ENCODE results near the gene FAM131B.
"Not testable (repeated sequence)": the region's sequence is repeated elsewhere in the genome, so short reads cannot be mapped to it uniquely, and the experiment has no call there.

The FAM131B gene

DNA sequence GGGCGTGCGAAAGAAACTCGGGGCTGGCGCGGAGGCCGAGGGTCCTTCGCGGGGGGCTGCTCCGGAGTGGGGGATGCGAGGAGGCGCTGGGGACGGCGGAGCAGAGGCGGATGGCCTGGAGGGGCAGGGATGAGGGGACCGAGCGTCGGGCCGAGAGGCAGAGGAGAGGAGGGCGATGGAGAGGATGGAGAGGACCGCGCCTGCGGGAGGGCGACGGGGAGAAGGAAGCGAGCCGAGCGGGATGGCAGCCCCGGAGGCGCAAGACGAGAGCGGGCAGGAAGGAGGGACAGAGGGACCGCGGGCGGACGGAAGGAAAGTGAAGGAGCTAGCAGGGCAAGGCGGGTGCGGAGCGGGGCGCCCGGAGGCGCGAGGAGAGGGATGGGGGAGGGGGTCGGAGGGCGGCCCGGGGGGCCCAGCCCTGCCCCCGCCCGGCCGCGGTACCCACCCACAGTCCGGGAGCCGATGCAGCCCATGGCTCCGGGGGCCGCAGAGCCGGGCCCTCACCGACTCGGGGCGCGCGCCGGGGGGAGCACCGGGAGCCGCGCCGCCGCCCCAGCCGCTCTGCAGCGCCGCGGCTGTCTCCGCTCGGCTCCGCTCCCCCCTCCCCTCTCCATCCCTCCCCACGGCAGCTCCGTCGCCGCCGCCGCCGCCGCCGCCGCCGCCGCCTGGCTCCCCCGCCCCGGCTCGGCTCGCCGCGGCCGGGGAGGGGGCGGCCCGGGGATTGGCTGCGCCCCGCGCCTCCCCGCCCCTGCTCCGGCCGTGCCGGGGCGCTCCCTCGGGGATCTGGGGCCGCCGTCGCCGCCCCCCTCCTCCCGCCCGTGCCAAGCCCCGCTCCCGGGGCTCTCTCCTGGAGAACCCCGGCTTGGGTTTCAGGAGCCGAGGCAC, at the start of gene FAM131B:
Gene FAM131B (minus strand): TSS at position 583 of the 885 bp plus-strand sequence. CDS start 110 bp downstream, at position 473.
- DNase-seq (ENCODE audit: low read depth) = no peak

- no peak for DNase-seq (ENCODE audit: low read depth)
These were observed 49.6 kb upstream of the FAM131B start for GRCh38 chr7:143411976-143412708.

DNA sequence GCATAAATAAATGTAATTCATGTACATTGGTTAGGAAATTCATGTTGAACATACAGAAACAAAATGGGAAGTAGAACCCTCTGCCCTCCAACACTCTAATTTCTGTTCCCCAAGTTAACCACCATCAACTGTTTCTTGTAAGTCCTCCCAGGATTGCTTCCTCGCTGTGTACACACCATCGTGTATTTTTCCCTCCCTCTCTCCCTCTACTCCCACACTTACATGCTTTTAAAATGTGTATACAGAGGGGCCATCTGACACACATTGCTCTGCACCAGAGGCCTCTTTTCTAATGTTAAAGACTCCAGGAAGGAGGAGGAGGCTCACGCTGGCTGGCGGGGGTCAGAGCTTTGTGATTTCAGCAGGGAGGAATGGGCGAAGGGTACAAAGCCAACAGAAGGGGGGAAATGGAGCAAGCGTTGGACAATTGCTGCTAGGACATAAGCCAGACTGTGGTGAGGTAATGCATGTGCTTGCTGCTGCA, 48.0 kb upstream of the FAM131B start:
- no peak for DNase-seq (ENCODE audit: low read depth)

- no peak for DNase-seq (ENCODE audit: low read depth)
These were observed 46.4 kb upstream of the FAM131B start, which contains the start of gene EPHA1 for GRCh38 chr7:143408686-143409561. Gene EPHA1 (minus strand): TSS chr7:143408856. CDS start chr7:143408805, 51 bp downstream.

GRCh38 chr7:143408252-143408685, 45.8 kb upstream of the FAM131B start:
- DNase-seq (ENCODE audit: low read depth) = no peak

- DNase-seq (ENCODE audit: low read depth) = no peak
These were observed 45.1 kb upstream of the FAM131B start for GRCh38 chr7:143407287-143408251.

DNA sequence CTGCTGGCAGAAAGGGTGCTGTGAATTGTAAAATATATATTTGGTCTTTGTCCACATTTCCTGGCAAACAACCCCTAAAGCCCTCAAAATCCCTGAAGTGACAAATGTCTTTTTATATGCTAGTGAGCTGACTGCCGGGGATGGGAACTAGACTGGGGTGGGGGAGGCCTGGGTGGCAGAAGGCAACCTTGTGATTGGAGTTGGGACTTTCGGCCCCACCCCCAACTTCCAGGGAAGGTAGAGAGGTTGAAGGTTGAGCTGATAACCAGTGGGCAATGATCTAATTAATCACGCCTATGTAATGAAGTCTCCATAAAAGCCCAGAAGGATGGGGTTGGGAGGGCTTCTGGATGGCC, 43.5 kb upstream of the FAM131B start:
- DNase-seq (ENCODE audit: low read depth) = no peak

- no peak for DNase-seq (ENCODE audit: low read depth)
These were observed 42.9 kb upstream of the FAM131B start for GRCh38 chr7:143405173-143406001.

GRCh38 chr7:143402233-143402632, 39.7 kb upstream of the FAM131B start:
- DNase-seq (ENCODE audit: low read depth) = not testable (repeated sequence)

- no peak for DNase-seq (ENCODE audit: low read depth)
These were observed 38.8 kb upstream of the FAM131B start for GRCh38 chr7:143401265-143401664.

GRCh38 chr7:143399642-143400041, 37.1 kb upstream of the FAM131B start:
- no peak for DNase-seq (ENCODE audit: low read depth)

GRCh38 chr7:143399151-143399550, 36.6 kb upstream of the FAM131B start:
- DNase-seq (ENCODE audit: low read depth) = no peak

- no peak for DNase-seq (ENCODE audit: low read depth)
These were observed 36.1 kb upstream of the FAM131B start for GRCh38 chr7:143398616-143399015.

GRCh38 chr7:143397710-143398530, 35.4 kb upstream of the FAM131B start:
- DNase-seq (ENCODE audit: low read depth) = no peak

- no peak for DNase-seq (ENCODE audit: low read depth)
These were observed 34.4 kb upstream of the FAM131B start for GRCh38 chr7:143396625-143397556.

- no peak for DNase-seq (ENCODE audit: low read depth)
These were observed 33.7 kb upstream of the FAM131B start for GRCh38 chr7:143396182-143396581.
